Activated CD4-positive, alpha-beta T cell treated with anti-CD3 and anti-CD28 coated beads, Interleukin-2, Interleukin-4, amounts not matched to agents 100 ng/mL and 50 ng/mL, durations not matched to agents 16 hours and 8 hours (primary cell): ENCODE results near the gene C11orf86.
A peak's percentile ranks its signal among the peaks of the same experiment; 100 is the strongest.
"Not testable (repeated sequence)": the region's sequence is repeated elsewhere in the genome, so short reads cannot be mapped to it uniquely, and the experiment has no call there.

Source experiments
- DNase-seq: peaks from one replicate; pipeline ENCODE4 v3.0.0-alpha.2; 2020; ENCODE audit warnings: low spot score

Gene C11orf86, protein sequence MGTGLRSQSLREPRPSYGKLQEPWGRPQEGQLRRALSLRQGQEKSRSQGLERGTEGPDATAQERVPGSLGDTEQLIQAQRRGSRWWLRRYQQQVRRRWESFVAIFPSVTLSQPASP

DNA sequence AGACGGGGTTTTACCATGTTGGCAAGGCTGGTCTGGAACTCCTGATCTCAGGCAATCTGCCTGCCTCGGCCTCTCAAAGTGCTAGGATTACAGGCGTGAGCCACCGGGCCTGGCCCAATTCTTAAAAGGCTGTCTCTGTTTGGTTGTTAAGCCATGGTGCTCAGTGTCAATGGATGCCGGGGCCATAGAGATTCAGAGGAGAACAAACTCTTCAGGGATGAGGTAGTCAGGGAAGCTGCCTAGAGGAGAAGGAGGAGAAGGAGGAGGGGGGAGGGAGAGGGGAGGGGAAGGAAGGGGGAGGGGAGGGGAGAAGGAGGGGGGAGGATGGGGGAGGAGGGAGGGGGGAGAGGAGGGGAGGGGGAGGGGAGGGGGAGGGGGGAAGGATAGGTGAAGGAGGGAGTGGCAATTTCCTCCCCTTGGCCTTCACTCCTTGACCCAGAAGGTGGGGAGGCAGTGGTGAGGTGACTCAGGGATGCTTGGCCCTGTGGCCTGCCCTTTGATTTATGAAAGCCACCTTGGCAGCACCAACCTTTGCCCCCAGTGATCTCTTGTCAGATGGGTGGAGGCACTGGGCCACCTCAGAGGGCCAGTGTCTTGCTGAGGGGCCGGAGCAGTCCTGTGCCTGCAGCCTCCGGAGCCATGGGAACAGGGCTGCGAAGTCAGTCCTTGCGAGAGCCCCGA, at the start of gene C11orf86:
TSS of gene C11orf86 (plus strand) at position 581 of the 681 bp plus-strand sequence. CDS start at position 640, 59 bp downstream.
- DNase-seq: no peak

GRCh38 chr11:66929753-66930152, 45.4 kb upstream of the C11orf86 start:
- DNase-seq: no peak

DNA sequence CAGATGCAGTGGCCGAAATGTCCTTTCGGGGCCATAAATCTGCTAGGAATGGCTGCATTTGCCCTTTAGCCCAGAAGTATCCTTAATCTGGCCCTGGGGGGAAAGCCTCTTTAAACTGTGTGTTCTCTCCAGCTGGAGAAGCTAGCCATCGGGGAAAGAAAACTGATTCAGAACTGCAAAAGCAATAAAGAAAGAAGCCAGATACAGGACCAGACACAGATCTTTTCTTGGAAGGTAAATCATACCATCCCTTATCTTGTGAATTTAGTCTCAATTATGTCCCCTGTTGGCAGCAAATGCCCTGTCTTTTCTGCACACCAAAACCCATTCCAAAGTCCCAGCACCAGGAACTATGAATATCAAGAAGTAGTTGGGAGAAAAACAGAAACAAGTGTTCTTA, 42.6 kb upstream of the C11orf86 start:
- no peak for DNase-seq

- no peak for DNase-seq
Observed at GRCh38 chr11:66933531-66933930, 41.6 kb upstream of the C11orf86 start.

DNA sequence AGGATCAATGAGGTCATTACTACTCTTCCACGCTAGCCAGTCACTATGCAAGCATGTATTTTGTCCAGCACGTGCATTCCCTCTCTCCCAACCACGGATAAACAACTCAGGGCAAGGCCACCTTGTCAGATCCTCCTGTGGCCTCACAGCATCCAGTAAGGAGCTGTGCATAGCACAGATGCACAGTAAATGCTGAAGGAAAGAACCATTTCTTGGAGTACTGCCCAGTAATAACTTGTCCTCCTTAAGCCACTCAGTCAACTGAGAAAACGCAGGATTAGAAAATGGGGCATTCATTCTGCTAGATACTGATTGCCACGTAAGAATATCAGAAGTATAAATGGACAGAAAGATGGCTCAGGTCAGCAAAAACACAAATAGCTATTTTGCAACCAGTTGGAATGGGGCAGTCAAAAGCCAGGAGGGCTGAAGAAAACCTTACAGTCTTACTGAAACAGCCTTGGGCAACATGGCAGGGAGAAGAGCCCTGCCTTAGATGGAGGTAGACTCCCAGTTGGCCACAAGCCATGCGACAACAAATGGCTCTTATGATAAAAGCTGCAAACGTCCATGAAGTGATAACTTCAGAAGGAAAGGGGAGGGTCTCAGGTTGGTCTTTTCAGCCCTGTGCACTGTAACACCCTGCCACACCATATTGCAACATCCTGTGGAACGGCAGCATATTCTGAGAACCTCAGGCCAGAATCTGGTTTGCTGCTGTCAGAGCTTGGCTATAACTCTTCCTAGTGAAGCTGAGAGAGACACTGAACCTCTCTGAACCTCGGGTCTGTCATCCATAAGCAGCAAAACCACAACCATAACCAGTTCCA, 39.9 kb upstream of the C11orf86 start:
- DNase-seq: no peak

GRCh38 chr11:66936311-66936711, 38.8 kb upstream of the C11orf86 start:
- no peak for DNase-seq

- DNase-seq: no peak
Observed at GRCh38 chr11:66937193-66937733, 37.8 kb upstream of the C11orf86 start.

- no peak for DNase-seq
Observed at GRCh38 chr11:66938582-66939135, 36.4 kb upstream of the C11orf86 start.

DNA sequence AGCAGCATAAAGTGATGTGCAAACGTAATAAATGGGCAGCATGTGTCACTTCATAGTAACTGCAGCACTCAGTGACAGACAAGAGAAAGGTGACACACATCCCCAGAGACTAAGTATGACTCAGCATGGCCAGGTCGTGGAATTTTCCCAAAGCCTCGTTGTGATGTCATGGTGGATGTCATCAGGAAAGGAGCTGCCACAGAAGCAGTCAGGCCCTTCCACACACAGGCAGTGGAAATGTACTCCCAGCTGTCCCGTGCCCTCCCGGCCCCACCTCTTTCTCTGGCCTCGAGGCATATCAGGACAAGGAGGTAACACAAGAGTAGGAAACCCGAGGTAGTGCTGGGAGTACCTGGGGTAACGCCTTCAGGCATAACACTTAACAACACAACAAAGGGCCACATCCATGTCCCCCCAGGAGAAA, 25.0 kb upstream of the C11orf86 start:
- DNase-seq: peak; percentile 19

GRCh38 chr11:66951135-66951534, 24.0 kb upstream of the C11orf86 start:
- DNase-seq: no peak

GRCh38 chr11:66951927-66952337, 23.2 kb upstream of the C11orf86 start:
- no peak for DNase-seq

DNA sequence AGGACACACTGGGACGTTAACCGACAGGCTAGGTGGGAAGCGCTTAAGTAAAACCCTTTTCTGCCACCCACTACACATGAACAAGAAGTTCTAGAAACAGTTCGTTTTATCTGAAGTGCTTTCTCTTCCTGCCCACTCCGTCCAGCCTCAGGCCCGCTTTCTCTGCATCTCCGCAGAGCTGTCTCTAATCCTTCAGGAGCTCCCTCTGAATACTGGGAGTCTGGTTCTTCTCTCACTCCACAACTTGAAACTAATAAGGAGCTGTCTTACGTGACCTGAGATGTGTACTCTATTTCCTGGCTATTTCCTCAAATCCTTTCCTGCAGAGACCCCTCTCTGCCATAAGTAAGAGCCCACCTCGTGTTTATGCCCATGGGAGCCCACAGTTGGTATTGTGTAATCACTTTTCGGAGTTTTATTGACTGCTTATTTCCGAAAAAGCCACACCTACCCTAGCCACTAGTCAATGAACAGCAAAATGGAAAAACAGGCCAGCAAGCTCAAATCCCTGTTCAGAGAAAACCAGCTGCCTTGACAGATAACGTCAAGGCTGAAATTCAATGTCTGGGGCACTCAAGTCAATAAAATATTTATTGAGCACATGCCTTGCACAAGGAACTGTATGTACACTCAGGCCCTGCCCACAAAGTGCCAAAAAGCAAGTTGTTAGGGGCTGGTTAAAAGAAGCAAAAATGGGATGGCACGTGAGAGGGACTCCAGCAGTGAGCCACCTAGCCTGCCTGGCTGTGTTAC, 21.8 kb upstream of the C11orf86 start:
- DNase-seq: no peak

GRCh38 chr11:66956689-66957290, 18.3 kb upstream of the C11orf86 start:
- DNase-seq: no peak

- no peak for DNase-seq
Observed at GRCh38 chr11:66957971-66958231, 17.2 kb upstream of the C11orf86 start.

- peak; percentile 98 for DNase-seq
Observed at GRCh38 chr11:66958232-66958955, 16.7 kb upstream of the C11orf86 start, which contains the start of gene PC. TSS of gene PC (minus strand) at chr11:66958383. CDS start at chr11:66872159, 86,224 bp downstream.

DNA sequence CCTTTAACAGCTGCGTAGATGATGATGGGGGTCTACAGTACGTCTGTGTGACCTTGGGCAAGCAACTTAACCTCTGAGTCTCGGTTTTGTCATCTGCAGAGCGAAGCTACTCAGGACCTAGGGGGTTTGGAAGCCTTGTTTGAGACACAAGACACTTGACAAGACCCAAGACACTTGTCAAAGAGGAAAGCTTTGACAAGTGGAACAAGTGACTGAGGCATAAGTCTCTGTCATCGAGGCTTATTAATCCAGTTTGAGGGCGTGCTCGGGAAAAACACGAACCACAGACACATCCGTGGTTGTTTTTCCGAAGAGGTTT, 16.2 kb upstream of the C11orf86 start:
- no peak for DNase-seq

DNA sequence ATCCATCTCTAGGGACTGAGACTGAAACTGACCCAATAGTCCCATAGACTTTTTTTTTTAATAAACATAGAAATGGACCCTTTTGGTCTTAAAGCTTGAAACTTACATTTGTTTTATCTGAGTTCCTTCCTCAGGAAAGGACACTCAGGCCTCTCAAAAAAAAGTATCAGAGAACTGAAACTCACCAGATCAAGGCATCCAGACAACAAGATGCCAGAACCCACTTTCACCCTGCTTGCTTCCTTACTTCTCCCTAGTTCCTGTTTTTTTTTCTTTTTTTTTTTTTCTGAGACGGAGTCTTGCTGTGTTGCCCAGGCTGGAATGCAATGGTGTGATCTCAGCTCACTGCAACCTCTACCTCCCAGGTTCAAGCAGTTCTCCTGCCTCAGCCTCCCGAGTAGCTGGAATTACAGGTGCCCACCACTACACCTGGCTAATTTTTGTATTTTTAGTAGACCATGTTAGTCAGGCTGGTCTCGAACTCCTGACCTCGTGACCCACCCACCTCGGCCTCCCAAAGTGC, 13.4 kb upstream of the C11orf86 start:
- DNase-seq: not testable (repeated sequence)

DNA sequence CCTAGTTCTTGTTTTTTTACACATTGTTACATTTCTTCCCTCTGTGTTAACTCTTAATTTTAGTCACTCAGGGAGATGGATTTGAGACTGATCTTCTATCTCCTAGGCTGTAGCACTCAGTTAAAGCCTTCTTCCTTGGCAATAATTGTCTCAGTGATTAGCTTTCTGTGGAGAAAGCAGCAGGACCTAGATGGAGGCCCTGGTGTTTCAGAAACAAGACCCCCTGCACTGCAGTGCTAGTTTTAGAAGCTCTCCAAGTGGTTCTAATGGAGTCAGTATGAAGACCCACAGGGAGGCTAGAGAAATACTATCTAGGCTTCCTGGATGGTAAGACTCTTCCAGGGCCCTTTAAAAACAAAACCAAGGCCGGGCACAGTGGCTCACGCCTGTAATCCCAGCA, 12.9 kb upstream of the C11orf86 start:
- no peak for DNase-seq

DNA sequence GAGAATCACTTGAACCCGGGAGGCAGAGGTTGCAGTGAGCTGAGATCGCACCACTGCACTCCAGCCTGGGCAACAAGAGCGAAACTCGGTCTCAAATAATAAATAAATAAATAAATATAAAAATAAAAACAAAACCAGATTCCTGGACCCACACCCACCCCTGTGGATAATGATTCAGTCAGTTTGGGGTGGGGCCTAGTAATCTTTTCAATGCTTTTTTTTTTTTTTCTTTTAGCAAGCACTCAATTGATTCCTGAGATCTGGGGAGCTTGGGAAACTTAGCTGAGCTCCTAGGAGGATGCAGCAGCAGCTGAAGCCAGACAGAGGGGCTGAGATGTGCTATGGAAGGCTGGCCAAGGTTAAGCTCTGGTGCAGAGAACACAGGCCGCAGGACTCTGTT, 12.3 kb upstream of the C11orf86 start:
- no peak for DNase-seq

DNA sequence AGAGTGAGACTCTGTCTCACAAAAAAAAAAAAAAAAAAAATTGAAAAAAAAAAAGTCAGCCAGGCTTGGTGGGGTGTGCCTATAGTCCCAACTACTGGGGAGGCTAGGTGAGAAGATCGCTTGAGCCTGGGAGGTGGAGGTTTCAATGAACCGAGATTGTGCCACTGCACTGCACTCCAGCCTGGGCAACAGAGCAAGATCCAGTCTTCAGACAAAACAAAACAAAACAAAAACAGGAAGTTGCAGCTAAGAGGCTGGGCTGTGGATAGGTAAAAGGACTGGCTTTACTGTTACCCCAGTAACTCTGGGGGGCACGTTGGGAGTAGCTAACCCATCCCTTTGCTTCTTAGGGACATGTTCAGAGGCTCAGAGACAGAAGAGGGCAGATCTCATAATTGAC, 10.6 kb upstream of the C11orf86 start:
- no peak for DNase-seq

DNA sequence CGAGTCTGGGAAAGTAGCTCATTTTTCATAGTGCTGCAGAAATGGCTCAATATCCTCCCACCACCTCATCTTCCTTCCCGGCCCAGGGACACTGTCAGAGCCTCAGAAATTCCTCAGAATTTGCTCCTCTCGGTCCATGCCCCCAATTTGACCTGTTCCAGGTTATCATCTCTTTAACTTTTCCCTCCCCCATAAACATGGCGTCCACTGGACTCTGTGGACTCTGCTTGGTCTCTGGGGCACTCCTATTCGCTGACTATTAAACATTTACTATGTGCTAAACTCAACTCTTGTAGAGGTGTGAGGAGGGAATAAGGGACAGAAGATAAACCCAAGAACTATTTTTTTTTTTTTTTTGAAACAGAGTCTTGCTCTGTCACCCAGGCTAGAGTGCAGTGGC, 8.8 kb upstream of the C11orf86 start:
- no peak for DNase-seq
